Stimulated activated CD4-positive, alpha-beta T cell treated with anti-CD3 and anti-CD28 coated beads, Interleukin-12 subunit alpha, Interleukin-12 subunit beta, amount 100 ng/mL, for 24 hours (primary cell): ENCODE measurements around the gene KCNQ1OT1.

Experiments used
- DNase-seq, 2 experiments: peaks; one replicate each; pipeline ENCODE4 v3.0.0-alpha.2; 2020; ENCODE audit warnings: low read depth in 2 of 2

The KCNQ1OT1 gene

DNA sequence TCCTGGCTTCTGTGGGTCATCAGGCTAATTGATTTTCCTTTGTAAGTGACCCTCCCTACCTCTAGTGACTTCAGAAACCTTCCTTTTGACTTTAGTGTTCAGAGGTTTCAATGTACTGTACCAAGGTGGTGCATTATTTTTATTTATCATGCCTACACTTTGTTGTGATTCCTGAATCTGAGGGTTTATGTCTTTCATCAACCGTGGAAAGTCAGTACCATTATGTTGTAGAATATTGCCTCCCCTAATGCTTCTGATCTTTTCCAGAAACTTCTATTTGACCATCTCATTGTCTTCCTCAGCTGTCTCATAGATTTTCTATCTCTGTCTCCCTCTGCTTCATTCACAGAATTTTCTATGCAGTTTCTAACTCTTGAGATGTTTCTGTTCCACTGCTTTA is 105.5 kb downstream of the KCNQ1OT1 start:
- DNase-seq, result no peak

DNA sequence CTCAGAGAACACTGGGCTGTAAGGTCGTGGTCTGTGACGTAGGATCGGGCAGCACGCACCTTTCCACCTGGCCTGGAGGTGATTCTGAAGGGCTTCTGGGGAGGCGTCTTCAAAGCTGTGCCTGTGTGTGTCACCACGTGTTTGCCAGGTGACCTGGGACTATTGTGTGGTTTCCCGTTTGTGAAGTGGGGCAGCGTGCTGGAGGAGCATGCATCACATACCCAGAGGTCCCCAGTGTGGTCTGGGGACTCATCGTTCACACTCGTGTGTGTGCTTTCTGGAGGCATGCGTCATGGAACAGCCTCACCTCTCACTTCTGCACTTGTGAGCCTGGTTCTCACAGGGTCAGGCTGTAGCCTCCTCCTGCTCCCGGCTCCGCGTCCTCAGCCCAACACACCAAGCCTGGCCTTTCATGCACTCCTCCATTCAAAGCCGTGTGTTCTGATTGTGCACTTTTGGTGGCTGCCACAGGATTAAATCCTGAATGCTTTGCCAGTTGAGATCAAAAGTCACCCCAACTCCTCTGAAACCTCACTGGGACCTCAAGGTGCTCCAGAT is 106.3 kb downstream of the KCNQ1OT1 start:
- DNase-seq, result no peak

DNA sequence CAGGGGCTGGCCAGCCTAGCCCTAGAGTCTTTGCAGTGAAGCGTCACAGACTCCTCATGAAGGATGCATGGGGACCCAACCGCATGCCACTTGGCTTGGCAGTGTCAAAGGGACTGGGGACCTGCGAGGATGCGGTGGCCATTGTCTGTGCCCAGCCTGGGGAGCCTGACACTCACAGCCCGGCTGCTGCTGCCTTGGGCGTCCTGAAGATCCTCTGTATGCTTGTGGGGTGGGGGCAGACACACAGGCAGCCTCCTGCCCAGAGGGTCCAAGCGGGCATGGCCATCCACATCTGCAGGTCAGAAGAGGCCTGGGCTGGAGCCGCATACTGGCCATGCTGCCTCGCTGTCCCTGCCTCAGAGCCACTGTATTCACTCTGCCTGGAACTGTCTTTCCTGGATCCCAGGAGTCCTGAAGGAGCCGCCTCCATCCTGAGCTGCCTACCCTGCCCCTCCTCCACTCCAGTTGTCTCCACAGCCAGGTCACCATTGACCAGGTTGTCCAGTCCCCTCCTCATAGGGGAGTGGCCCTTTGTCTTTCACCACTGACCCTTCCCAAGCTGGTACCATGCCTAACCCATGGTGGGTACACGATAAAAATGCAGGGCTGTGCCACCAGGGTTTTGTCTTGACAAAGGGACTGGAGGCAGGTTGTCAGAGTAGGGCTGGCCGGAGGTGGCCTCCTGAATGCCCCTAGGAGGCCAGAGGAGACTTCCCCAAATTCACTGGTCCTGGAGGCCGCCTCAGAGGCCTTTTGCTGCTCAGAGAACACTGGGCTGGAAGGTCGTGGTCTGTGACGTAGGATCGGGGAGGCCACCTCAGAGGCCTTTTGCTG is 107.0 kb downstream of the KCNQ1OT1 start:
- DNase-seq, result no peak

DNA sequence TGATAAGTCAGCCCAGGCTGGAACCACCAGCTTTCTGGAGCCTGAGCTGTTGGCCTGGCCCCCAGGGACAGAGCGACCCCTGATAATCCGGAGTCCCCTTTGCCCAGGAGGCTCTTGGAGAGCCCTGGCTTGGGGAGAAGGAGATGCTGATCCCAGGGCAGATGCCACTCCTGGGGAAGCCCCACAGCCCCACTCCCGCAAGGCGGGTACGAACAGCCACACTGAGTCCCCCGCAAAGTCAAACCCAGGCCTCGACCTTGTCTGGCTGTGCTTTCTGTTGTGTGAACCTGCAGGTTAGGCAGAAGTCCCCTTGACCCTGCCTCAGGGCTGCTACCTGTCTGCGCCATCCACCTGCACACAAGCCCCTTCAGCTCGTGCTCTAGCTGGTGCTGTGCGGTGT is 108.0 kb downstream of the KCNQ1OT1 start:
- no peak for DNase-seq

DNA sequence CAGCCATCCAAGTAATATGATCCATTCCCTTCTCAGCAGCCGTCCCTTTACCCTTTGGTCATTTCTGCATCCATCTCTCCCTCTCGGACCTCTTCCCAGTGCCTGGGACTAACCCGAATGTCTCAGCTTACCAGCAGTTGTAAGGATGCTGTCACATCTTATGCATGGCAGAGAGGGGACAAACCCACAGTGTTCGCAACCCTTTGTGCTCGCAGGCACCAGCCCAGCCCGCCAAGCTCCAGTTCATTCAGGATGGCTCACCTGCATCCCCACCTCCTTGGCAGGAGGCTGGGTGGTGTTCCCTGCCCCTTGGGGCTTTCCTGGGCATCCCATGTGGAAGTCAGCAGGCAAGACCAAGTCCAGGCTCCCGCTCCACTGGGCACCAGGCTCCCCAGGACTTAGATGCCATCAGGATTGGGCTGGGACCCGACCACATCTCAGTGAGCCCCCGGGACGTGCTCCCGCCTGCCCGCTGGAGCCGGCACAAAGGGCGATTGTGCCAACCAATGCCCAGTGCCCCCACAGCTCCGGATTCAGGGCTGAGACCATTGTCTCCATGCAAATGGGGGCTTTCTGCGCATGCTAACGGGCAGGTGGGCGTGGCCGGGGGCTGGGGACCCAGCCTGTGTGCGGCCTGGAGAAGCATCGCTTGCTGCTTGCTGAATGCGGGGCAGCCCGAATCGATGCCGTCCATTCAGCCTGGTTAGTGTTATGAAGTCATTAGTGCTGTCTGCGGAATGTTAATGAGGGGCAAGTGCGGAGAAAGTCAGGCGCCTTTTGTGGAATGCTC is 108.6 kb downstream of the KCNQ1OT1 start:
- DNase-seq, result no peak

DNA sequence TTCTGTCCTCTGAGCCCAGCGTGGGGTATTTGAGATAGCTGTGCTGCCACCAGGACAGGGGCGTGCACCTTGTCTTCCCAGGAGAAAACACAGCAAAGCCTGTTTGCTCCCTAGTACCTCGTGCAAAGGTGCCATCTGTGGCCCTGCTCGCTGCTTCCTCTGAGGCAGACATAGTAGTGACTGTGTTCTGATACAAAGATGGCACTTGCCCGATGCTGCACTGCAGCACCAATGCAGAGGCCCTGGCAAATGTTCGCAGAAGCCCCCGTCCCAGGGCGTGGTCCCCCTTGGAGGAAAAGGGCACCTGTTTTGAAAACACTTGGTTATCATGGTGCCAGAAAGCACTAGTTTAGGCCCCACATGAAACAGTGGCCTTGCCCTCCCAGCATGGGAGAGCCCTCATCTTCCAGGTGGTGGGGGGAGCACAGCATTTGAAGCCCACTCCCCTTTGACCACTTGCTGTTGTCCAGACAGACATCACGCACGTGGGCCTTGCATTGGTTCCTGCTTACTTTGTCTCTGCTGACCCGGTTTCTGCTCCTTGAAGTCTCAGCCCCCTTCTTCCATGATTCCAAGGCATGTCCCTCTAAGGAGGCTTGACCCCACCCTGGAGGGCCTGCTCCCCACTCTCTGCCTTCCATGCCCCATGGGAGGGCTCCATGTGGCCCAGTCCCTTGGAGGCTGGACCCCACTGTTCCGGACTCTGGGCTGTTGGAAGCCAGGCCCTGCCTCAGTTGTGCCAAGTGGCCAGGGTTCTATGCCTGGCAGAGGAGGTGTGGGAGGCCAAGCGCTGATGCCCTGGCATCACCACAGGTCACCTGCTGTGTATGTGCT is 109.4 kb downstream of the KCNQ1OT1 start:
- DNase-seq, result no peak

DNA sequence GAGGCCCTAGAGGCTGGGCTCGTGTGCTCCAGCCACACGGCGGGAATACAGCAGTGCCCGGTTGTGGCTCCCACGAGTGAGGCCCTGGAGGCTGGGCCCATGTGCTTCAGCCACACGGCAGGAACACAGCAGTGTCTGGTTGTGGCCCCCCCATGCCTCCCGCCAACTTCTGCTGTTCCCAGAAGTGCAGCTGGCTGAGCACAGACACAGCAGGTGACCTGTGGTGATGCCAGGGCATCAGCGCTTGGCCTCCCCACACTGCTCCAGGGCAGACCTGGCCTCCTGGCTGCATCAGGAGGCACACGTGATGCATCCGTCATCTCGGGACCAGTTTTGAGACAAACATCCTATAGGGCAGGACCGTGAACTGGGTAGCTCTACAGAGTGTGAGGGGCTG is 110.3 kb downstream of the KCNQ1OT1 start:
- no peak for DNase-seq

DNA sequence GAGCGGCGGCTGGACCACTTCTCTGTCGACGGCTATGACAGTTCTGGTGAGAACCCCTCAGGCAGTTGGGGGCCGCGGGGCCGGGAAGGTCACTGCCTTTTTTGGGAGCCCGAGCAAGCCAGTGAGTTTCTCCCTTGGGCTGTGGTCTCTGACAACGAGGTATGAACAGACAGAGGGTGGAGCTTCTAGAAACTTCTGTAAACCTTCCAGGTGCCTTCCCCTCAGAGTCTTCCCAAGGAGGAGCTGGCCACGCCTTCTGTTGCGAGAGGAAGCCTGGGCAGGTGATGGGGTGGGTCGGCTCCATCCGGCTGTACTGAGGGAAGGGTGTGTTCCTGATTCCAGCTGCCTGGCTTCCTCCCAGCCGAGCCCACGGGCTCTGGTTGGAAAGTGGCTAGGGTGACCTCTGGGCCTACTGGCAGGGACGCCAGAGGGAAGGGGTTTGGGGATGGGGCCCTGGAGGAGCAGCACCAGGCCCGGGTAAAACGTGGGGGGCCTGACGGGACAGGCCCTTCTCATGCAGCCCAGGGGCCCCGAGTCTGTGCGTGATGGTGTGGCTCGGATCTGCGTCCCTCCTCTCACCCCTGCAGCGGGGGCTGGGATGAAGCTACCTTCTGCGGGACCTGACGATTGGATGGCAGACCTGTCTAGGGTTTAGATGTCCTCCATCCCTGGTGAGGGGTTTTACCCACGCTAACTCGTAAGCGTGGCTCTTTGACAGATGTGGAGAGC is 110.8 kb downstream of the KCNQ1OT1 start:
- no peak for DNase-seq

DNA sequence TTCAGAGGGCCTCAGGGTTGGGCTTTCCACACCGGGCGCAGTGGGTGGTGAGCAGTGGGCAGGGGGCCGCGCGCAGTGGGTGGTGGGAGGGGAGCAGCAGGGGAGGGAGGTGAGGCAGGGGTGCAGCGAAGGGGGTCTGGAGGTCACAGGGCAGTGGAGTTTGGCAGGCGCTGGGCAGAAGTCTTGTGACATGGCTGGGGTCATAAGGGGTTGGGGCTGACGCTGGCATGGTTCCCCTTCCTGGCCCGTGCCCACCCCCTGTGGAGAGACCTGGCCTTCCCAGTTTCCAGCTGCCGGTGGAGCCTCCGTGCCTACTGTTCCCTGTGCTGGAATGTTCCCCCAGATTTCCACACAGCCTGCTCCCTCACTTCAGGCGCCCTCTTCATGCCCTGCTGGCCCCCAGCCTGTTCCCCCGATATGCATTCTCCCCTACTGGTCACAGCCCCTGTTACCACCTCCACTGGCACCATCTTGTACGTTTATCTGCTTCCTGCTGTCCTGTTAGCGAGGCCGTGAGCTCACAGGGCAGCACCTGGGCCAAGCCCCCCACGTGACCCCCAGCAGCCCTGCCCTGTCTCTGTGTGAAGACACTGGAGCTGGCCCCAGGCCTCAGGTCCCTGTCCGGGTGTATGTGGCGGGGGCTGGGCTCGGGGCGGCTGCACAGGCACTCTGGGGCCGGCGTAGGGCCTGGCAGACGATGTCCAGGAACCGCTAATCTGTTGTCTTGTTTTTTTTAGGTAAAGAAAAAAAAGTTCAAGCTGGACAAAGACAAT is 111.6 kb downstream of the KCNQ1OT1 start:
- DNase-seq, result no peak

DNA sequence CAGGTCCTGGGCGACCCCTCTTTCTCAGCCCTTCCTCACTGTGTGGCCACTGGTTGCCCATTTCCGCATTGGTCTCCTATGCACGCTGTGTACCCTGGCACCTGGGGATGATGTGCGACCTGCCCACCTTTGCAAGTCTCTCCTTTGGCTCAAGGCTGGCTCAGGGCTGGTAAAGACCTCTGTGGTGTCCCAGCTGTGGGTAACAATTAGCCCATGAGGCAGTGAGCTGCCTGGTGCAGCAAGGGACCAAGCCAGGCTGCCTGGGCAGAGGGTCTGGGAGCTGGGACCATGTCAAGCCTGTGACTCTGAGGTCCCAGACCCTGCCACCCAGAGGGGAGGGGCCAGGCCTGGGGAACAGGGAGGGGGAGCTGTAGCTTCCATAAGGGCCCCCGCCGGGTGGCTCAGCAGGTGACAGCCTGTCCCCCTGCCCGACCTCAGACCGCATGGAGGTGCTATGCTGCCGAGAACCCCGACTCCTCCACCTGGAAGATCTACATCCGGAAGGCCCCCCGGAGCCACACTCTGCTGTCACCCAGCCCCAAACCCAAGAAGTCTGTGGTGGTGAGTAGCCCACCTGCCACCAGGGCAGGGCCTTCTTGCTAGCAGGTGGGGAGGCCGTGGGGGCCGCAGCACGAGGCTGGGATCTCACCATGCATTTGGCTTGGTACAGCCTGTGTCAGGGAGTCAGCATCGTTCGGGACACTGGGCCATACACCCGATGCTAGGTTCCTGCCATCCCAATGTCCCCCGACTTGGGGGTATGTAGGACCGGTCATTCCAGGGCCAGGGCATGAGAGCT is 112.5 kb downstream of the KCNQ1OT1 start:
- DNase-seq, result no peak

DNA sequence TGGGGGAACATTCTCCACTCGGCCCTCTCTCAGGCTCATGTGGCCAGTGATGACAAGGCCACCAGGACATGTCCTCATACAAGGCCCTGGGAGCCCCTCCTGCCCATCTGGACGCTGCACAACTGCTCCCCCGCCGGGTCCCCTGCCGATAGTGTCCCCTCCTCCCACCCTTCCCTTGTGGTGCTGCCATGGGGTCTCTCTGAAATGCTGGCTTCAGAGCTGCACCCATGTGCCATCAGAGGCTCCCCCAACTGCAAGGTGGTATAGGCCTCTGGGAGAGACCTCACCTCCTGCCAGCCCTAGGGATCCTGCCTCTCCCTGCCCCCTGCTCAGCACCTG is 113.0 kb downstream of the KCNQ1OT1 start:
- DNase-seq, result no peak

DNA sequence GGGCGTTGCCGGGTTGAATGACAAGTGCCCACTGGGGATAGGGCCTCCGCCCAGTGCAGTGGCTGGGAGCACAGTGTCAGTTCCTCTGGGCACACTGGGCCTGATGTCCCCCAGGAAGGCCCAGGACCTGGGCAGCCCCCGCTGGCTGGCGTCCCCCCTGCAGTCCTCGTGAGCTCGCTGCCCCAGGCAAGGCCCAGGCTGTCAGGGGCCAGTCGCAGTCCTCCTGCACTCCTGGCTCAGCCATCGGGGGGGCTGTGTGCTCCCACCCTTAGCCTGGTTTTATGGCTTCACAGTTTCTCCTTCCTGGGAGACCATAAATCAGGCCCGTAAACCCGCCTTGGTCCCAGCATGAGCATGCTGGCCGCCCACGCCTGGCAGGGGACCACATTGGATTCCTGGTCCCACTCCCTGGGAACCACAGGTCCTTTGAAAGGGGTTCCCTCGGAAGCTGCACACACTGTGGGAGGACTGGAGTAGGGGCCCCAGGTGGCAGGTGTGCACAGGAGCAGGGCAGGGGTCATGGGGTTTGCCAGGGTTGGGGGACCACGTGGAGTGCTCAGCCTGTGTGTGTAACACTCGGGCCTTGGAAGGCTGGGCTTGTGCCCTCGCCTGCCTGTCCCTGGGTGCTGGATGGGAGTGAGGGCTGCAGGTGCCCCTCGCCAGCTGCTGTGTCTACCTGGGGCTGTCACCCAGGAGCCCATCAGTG is 113.6 kb downstream of the KCNQ1OT1 start:
- DNase-seq, result no peak

DNA sequence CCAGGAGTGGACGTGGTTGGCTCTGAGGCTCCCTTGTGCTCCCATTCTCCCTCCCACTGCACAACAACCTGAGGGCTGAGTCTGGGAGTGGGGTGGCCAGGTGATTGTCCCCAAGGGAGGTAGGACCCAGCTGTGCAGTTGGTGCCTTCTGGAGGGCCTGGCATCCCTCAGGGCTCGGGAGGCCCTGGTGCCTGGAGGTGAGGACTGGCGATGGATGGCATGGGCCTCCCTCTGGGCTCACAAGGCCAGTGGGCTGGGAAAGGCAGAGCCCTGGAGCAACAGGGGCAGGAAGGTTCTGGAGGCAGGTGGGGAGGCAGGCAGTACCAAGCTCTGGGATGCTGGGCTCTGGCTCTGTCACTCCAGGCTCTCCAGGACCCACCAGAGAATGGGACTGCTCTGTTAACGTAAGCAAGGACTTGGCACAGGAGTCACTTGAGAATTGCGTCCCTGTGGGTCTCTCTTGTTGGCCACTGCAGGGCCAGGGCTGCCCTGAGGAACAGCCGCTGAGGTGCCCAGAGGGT is 114.2 kb downstream of the KCNQ1OT1 start:
- no peak for DNase-seq

DNA sequence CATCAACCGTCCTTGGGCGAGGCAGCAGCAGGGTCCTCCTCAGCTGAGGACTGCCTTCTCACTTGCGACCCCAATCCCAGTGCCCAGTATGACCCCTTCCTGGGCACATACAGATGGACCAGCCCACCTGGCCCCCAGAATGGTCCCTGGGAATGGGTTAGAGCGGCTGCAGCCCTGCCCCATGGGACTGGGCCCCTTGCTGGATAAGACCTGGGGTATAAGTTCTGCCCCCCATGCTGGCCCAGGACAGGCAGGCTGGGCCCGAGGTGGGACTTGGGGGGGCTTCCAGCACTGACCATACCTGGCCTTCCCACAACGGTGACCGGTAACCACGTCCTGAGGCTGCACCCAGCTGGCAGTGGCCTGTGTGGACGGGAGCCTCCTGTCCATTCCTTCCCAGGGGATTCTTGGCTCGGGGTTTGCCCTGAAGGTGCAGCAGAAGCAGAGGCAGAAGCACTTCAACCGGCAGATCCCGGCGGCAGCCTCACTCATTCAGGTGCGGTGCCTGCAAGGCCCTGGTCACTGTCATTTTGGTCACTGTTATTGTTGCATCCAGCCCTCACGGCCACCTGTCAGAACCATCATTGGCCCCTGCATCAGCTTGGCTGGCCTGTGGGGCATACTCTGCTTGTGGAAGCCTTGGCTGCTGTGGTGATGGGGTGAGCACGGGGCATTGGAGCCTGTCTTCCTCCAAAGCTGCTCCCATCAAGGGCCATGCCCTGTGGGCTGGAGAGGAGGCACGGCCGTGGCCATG is 114.8 kb downstream of the KCNQ1OT1 start:
- DNase-seq, result no peak

DNA sequence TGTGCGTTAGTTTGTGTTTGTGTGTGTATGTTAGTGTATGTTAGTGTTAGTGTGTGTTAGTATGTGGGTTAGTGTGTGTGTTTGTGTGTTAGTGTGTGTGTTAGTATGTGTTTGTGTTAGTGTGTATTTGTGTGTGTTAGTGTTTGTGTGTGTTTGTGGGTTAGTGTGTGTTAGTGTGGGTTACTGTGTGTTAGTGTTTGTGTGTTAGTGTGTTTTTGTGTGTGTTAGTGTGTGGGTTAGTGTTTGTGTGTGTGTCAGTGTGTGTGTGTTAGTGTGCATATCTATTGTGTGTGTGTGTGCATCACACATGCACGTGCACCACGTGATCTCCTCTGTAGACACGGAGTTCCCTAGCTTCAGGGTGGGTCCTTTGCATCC is 115.4 kb downstream of the KCNQ1OT1 start:
- DNase-seq, result no peak

DNA sequence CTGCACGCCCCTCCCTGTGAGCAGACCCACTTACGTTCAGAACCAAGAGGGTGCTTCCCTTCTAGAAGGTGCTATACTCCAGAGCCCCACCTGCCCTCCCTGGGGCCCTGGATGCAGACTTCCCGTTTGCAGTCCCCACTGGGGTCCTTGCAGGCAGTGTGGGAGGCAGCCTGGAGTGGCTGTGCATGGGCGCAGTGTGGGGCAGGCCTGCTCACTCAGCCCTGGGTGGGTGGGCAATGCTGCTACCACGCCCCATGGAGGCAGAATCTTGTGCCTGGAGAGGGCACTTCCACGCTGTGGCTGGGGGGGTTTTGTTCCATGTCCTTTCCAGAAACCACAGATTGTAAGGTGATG is 116.2 kb downstream of the KCNQ1OT1 start:
- DNase-seq, result no peak

DNA sequence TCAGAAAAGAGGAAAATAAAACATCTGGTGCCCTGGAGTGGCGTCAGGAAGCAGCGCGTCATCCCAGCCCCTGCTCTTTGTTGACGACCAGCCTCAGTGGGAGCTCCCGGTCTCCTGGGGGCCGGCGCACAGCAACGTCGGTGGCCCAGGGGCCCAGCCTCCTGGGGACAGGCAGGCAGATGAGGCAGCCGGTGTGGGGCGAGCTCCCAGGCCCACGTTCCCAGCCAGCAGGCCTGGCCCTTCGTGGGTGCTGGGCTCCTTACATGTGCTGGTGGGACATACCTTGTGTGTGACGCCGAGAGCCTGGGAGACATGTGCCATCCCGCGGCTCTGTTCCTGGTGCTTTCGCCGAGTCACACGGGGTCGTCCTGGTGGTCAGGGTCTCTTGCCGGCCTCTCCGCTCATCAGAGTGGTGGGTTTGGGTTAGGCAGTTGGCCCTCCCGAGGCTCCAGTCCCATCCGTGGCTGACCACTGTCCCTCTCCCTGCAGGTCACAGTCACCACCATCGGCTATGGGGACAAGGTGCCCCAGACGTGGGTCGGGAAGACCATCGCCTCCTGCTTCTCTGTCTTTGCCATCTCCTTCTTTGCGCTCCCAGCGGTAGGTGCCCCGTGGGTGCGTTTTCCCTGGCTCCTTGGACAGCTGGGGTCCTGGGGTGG is 116.7 kb downstream of the KCNQ1OT1 start:
- no peak for DNase-seq
